Adrenal gland (tissue), 12 donors: ENCODE measurements around the gene ENAH. TPM values are rescaled to one million over a fixed set of nuclear protein-coding genes. Genes with fewer than 3 reads are reported as not detected.
A peak's percentile ranks its signal among the peaks of the same experiment; 100 is the strongest.

Experiments used
- DNase-seq, 7 donors: peaks; one replicate each; pipeline ENCODE4 v3.0.0-alpha.2; 2019 to 2020
- H3K27ac ChIP-seq, 5 donors: fragments of 200-600 bp; sonication (generic) in 4 of 5; 1 replicate in 3 of 5; 2 replicates in 2 of 5; pipeline versions ENCODE4 v1.5.1 to v1.8.0; 2016 to 2020; ENCODE audit warnings: mild to moderate bottlenecking in 1 of 5
- H3K27me3 ChIP-seq: fragments of 200-600 bp; 2 replicates; pipeline ENCODE4 v1.8.0; 2021
- H3K36me3 ChIP-seq, 2 donors: fragments of 200-600 bp; replicated peaks in 1 of 2; 1 replicate in 1 of 2; 2 replicates in 1 of 2; pipeline versions ENCODE4 v1.5.1 to v1.8.0; 2018 to 2022
- H3K4me1 ChIP-seq, 2 donors: fragments of 200-600 bp; replicated peaks in 1 of 2; 1 replicate in 1 of 2; 2 replicates in 1 of 2; pipeline versions ENCODE4 v1.5.1 to v1.8.0; 2018 to 2021
- H3K4me3 ChIP-seq, 4 donors: fragments of 200-600 bp; sonication (generic) in 3 of 4; one replicate each; pipeline ENCODE4 v1.5.1; 2016 to 2018
- H3K9me3 ChIP-seq, 3 donors: fragments of 200-600 bp; sonication (generic) in 1 of 3; replicated peaks in 1 of 3; 1 replicate in 2 of 3; 2 replicates in 1 of 3; pipeline versions ENCODE4 v1.5.1 to v1.8.0; 2016 to 2021
- POLR2A ChIP-seq, 2 donors: fragments of 450-650 bp; IDR thresholded peaks; one replicate each; pipeline ENCODE4 v1.6.1; 2017; ENCODE audit warnings: antibody characterized with exemption in 2 of 2, mild to moderate bottlenecking in 2 of 2, moderate library complexity in 1 of 2
- WGBS, 4 donors: extraction: QIAGEN DNeasy Blood & Tissue Kit in 2 of 4; methylation state at CpG; one replicate each; pipeline versions ENCODE4 v1.1.5 to v1.1.7; 2013 to 2017; 5-methylcytosine and 5-hydroxymethylcytosine counted together
- intact Hi-C, 2 donors: fragments of 100-400 bp; cut with DNase I; formaldehyde crosslinking; loops; one replicate each; pipeline versions ENCODE4 v1.14.1 to v1.15.0; 2022 to 2023
- polyA plus RNA-seq, 3 donors: library from polyadenylated mRNA; stranded (reverse); fragments of 200-250 nt in 2 of 3; fragments of 350-450 nt in 1 of 3; fragmentation: Illumina TruSeq in 1 of 3; extraction: RNeasy Lipid Tissue Mini Kit (QIAGEN cat#74804) in 1 of 3; gene quantifications; one replicate each; pipeline ENCODE4 v1.2.3, GENCODE V29; 2013 to 2014
- total RNA-seq, 9 donors: library from RNA; depleted of rRNA in 4 of 9; stranded (reverse); fragments of >200 nt in 4 of 9; fragments of 120-200 nt in 1 of 9; fragmentation: NEBNext Ultra II Directional in 1 of 9; extraction: Animal tissue kit (Norgen Biotek cat#: 25700) in 1 of 9; gene quantifications; one replicate each; pipeline versions ENCODE4 v1.1.0 to v1.2.4, GENCODE V29; 2013 to 2023
- TF ChIP-seq, protein P1 (sequence below), 6 experiments: fragments of 450-650 bp in 4 of 6; fragments of 200-600 bp in 2 of 6; sonication (generic) in 1 of 6; IDR thresholded peaks; 1 replicate in 5 of 6; 2 replicates in 1 of 6; pipeline versions ENCODE4 v1.5.1 to v1.8.0; 2016 to 2021; ENCODE audit warnings: antibody characterized with exemption in 6 of 6, mild to moderate bottlenecking in 2 of 6, moderate library complexity in 1 of 6
- donor health status: healthy with polysubstance abuse.
- donor health status: Bipolar disorder and iron deficiency.
- donor health status: DM: yes; HTN: yes; CAD: no.
- donor health status: DM: no; HTN: no; CAD: no.
- donor health status: DM: no; HTN: no; CAD: no.
- donor health status: DM: yes; HTN: yes; CAD: no.

ENAH gene
- total and polyA plus RNA-seq, 12 donors, result 10.0 to 142 (median 71.9) TPM

DNA sequence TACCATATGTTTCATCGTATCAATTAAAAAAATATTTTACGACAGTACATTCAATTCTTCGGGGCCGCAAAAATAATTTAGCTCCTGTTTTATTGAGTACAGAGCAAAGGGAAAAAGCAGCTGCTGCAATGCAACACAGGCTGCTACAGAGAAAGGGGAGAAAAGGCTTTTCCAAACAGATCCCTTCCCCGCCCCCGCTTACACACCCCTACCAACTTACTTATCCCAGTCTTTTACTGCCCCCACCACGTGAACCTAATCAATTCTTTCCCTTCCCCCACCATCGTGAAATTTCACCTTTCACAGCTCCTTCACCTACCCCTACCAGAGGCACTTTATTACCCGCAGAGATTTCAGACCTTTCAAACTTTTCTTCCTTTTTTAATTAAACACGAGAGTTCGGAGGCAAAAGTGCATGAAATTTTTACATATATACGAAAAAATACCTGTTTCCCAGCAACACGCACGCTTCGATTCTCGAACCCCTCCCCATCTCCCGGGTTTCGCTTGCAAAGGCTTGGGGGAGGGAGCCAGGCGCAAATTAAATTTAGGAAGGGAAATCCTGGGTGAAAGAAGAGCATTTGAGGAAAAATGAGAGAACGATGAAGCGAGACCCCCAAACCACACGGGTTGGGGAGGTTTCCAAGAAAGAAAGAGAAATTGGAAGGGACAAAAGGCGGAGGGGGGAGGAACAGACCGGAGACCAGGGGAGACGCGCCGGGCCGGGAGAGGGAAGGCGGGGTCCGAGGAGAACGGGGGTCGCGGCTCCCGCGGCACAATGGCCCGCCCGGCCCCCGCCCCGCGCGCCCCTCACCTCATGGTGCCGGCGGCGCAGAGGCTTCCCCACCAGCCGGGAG, 823 bp downstream of the ENAH start:
- peak overlapping the region; percentile 77 to 93 (median 82) for H3K4me3 ChIP-seq
- H3K36me3 ChIP-seq, result no peaks in the 10 kb centered on the region
- peak overlapping the region; percentile 40 to 97 (median 95) for H3K27ac ChIP-seq
- no peaks in the 10 kb centered on the region for H3K9me3 ChIP-seq
- TF ChIP-seq, protein P1, sequence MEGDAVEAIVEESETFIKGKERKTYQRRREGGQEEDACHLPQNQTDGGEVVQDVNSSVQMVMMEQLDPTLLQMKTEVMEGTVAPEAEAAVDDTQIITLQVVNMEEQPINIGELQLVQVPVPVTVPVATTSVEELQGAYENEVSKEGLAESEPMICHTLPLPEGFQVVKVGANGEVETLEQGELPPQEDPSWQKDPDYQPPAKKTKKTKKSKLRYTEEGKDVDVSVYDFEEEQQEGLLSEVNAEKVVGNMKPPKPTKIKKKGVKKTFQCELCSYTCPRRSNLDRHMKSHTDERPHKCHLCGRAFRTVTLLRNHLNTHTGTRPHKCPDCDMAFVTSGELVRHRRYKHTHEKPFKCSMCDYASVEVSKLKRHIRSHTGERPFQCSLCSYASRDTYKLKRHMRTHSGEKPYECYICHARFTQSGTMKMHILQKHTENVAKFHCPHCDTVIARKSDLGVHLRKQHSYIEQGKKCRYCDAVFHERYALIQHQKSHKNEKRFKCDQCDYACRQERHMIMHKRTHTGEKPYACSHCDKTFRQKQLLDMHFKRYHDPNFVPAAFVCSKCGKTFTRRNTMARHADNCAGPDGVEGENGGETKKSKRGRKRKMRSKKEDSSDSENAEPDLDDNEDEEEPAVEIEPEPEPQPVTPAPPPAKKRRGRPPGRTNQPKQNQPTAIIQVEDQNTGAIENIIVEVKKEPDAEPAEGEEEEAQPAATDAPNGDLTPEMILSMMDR (IDR thresholded peaks at IDR 0.05), result no peak
- TF ChIP-seq POLR2A (IDR thresholded peaks at IDR 0.05), result peak in 1 of 2 donors; percentile 40
- DNase-seq, result peak; percentile 23 to 67 (median 53)
- 1 to 2% (median 2%) methylated on average over 33 to 45 of the region's 45 CpGs for WGBS, 4 donors
- intact Hi-C loops, result loop anchor here (5.0 to 10.0 kb wide), 3 partner anchors 80 to 120 kb away; no protein-coding TSS in a partner anchor
- H3K4me1 ChIP-seq, result peaks cover 9 to 53% of the 10 kb centered on the region in 2 donors
- no peaks in the 10 kb centered on the region for H3K27me3 ChIP-seq

DNA sequence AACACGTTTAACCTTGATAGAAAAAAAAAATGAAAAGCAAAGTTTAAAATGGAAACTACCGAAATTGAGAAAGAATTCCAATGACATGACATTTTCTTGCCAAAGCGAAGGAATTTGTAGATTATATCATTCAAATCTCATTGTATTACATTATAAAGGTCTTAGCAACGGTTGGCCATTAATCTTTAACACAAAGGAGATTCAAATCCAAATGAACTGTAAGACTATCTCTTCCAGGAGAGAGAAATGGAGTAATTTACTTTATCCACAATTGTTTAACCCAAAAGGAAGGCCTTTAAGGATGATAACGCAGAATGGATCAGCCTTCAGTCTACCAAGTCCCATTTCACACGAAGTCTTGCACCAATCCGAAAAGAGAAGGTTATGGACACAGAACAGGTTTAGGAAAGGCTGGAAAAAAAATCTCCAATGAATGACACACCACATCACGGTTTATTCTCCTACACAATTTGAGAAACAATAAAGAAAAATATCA, 1.5 kb downstream of the ENAH start:
- intact Hi-C loops, result loop anchor here (5.0 to 10.0 kb wide), 3 partner anchors 79 to 121 kb away; no protein-coding TSS in a partner anchor
- H3K27ac ChIP-seq, result peak overlapping the region; percentile 4 to 96 (median 94)
- no peaks in the 10 kb centered on the region for H3K27me3 ChIP-seq
- TF ChIP-seq, protein P1 (IDR thresholded peaks at IDR 0.05), result no peak
- TF ChIP-seq POLR2A (IDR thresholded peaks at IDR 0.05), result no peak
- H3K4me3 ChIP-seq, result peak overlapping the region in 2 of 4 donors; percentile 84 to 93
- H3K36me3 ChIP-seq, result no peaks in the 10 kb centered on the region
- H3K4me1 ChIP-seq, result peaks cover 9 to 53% of the 10 kb centered on the region in 2 donors
- DNase-seq, result no peak
- WGBS, 4 donors, result 21 to 23% (median 22%) methylated on average over 8 of the region's 8 CpGs
- H3K9me3 ChIP-seq, result no peaks in the 10 kb centered on the region

GRCh38 chr1:225650179-225650578, 2.7 kb downstream of the ENAH start:
- intact Hi-C loops, result loop anchor here (5.0 to 10.0 kb wide), 3 partner anchors 78 to 122 kb away; no protein-coding TSS in a partner anchor
- H3K9me3 ChIP-seq, result no peaks in the 10 kb centered on the region
- H3K27ac ChIP-seq, result peak overlapping the region in 2 of 5 donors; percentile 57 to 95
- no peak for DNase-seq
- no peaks in the 10 kb centered on the region for H3K27me3 ChIP-seq
- peak overlapping the region in 1 of 4 donors; percentile 93 for H3K4me3 ChIP-seq
- H3K36me3 ChIP-seq, result no peaks in the 10 kb centered on the region
- peaks cover 5 to 45% of the 10 kb centered on the region in 2 donors for H3K4me1 ChIP-seq
- no peak for TF ChIP-seq POLR2A (IDR thresholded peaks at IDR 0.05)
- TF ChIP-seq, protein P1 (IDR thresholded peaks at IDR 0.05), result no peak
- WGBS, 4 donors, result 45 to 55% (median 47%) methylated on average over 5 of the region's 5 CpGs

DNA sequence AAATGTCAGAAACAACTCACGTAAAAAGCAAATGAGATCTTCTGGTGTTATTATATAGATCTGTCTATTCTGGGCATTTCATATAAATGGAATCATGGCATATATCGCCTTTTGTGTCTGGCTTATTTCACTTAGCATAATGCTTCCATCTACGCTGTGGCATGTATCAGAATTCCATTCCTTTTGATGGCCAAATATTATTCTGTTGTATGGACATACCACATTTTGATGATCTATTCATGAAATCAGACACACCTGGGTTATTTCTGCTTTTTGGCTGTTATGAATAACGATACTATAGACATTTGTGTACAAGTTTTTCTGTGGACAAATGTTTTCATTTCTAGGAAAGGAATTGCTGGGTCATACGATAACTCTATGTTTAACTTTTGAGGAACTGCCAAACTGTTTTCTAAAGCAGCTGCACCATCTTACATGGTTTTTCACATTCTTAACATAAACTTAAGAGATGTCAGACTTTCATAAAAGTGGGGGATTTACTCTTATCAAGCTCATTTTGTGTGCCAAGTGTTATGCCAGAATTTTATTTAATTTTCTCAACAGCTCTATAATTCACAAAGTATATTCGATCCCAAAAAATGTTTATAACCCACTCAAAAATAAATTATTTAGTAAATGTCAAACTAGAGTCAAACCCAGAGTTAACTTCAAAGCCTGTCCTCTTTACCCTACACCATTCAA, 7.6 kb downstream of the ENAH start:
- H3K4me1 ChIP-seq, result peaks cover 5 to 25% of the 10 kb centered on the region in 2 donors
- H3K36me3 ChIP-seq, result no peaks in the 10 kb centered on the region
- WGBS, 4 donors, result 87 to 96% (median 91%) methylated on average over 6 of the region's 6 CpGs
- H3K4me3 ChIP-seq, result no peak overlapping the region
- no peak overlapping the region for H3K27ac ChIP-seq
- no peaks in the 10 kb centered on the region for H3K27me3 ChIP-seq
- intact Hi-C loops, result no loop called here
- no peaks in the 10 kb centered on the region for H3K9me3 ChIP-seq
- TF ChIP-seq, protein P1 (IDR thresholded peaks at IDR 0.05), result no peak
- no peak for TF ChIP-seq POLR2A (IDR thresholded peaks at IDR 0.05)
- no peak for DNase-seq
